IPS-11a (cell line): ENCODE data around the gene C19orf47.
A peak's percentile ranks its signal among the peaks of the same experiment; 100 is the strongest.

ENCODE experiments used
- H3K4me3 ChIP-seq: one replicate; pipeline ENCODE4 v1.5.1; 2013; ENCODE audit warnings: low read depth, low read length, control low read depth

The C19orf47 gene

GRCh38 chr19:40321076-40321475, 27.1 kb downstream of the C19orf47 start:
- H3K4me3 ChIP-seq: no peak overlapping the region

GRCh38 chr19:40320558-40320935, 27.6 kb downstream of the C19orf47 start:
- no peak overlapping the region for H3K4me3 ChIP-seq

GRCh38 chr19:40317338-40317737, 30.9 kb downstream of the C19orf47 start:
- no peak overlapping the region for H3K4me3 ChIP-seq

- H3K4me3 ChIP-seq: no peak overlapping the region
These were observed 32.3 kb downstream of the C19orf47 start for GRCh38 chr19:40315812-40316470.

GRCh38 chr19:40314656-40315055, 33.5 kb downstream of the C19orf47 start:
- no peak overlapping the region for H3K4me3 ChIP-seq

GRCh38 chr19:40313229-40313983, 34.8 kb downstream of the C19orf47 start:
- no peak overlapping the region for H3K4me3 ChIP-seq

GRCh38 chr19:40312533-40312932, 35.7 kb downstream of the C19orf47 start:
- no peak overlapping the region for H3K4me3 ChIP-seq

GRCh38 chr19:40309666-40310065, 38.5 kb downstream of the C19orf47 start:
- no peak overlapping the region for H3K4me3 ChIP-seq

GRCh38 chr19:40305403-40305802, 42.8 kb downstream of the C19orf47 start:
- H3K4me3 ChIP-seq: no peak overlapping the region

- H3K4me3 ChIP-seq: no peak overlapping the region
These were observed 43.9 kb downstream of the C19orf47 start for GRCh38 chr19:40304306-40304705.

- no peak overlapping the region for H3K4me3 ChIP-seq
These were observed 44.4 kb downstream of the C19orf47 start for GRCh38 chr19:40303765-40304164.

GRCh38 chr19:40302224-40303011, 45.8 kb downstream of the C19orf47 start:
- H3K4me3 ChIP-seq: no peak overlapping the region

GRCh38 chr19:40300668-40301067, 47.5 kb downstream of the C19orf47 start:
- H3K4me3 ChIP-seq: no peak overlapping the region

GRCh38 chr19:40298026-40298425, 50.2 kb downstream of the C19orf47 start:
- H3K4me3 ChIP-seq: no peak overlapping the region

- no peak overlapping the region for H3K4me3 ChIP-seq
These were observed 53.6 kb downstream of the C19orf47 start for GRCh38 chr19:40294560-40294959.

GRCh38 chr19:40286971-40287421, 61.2 kb downstream of the C19orf47 start:
- H3K4me3 ChIP-seq: no peak overlapping the region

GRCh38 chr19:40286235-40286970, 61.8 kb downstream of the C19orf47 start:
- no peak overlapping the region for H3K4me3 ChIP-seq

GRCh38 chr19:40285353-40286234, 62.6 kb downstream of the C19orf47 start:
- peak overlapping the region; percentile 40 for H3K4me3 ChIP-seq

GRCh38 chr19:40284501-40285352, 63.5 kb downstream of the C19orf47 start, which contains the start of gene AKT2:
AKT2 (minus strand) TSS chr19:40285345; CDS start chr19:40265267, 20,078 bp downstream.
- peak within 1 kb of the TSS; percentile 81 for H3K4me3 ChIP-seq
